K562 (cell line): ENCODE measurements around the gene WFDC6. TPM values are rescaled to one million over a fixed set of nuclear protein-coding genes. Genes with fewer than 3 reads are reported as not detected.

ENCODE experiments used
- ATAC-seq: fragments of 200-7000 bp; cut with Tn5 transposase; 3 replicates; pipeline ENCODE4 v1.9.1; 2020; ENCODE audit warnings: moderate library complexity
- BruUV-seq: library from RNA; stranded (reverse); fragments of 400-500 nt; replicated peaks from 2 replicates; lab custom pipeline; 2021; lab: Mats Ljungman, UMichigan
- CTCF ChIA-PET: fragments of 300-600 bp; formaldehyde crosslinking; extraction: SDS; loops from one replicate; lab custom pipeline; 2021; ENCODE audit warnings: low intra/inter-chr PET ratio; lab: Yijun Ruan, JAX
- POLR2A ChIA-PET: fragments of 300-600, 350-650 bp; sonication (Branson Sonifier 250); formaldehyde crosslinking; extraction: SDS; loops from one replicate; lab custom pipeline; 2021; ENCODE audit warnings: antibody characterized with exemption, inconsistent platforms; lab: Yijun Ruan, JAX
- DNase-seq, 4 experiments: peaks; one replicate each; pipeline versions ENCODE4 v3.0.0 to v3.0.0-alpha.2; 2011 to 2018; ENCODE audit warnings: low spot score in 3 of 4, mixed read lengths in 3 of 4; ENCODE audit errors: extremely low read depth in 1 of 4
- FAIRE-seq: peaks from 2 replicates; lab custom pipeline; 2011; peaks lifted over from hg19 to GRCh38; lab: Jason Lieb, UNC
- H2AFZ ChIP-seq: 2 replicates; pipeline ENCODE4 v1.6.0; 2011; ENCODE audit warnings: low read depth, low read length, control low read depth, inconsistent platforms
- H3K27ac ChIP-seq: fragments of 200-600 bp; 3 replicates; pipeline ENCODE4 v1.8.0; 2011; ENCODE audit warnings: low read depth, mild to moderate bottlenecking, control low read depth, inconsistent platforms, low read length, moderate library complexity, mixed read lengths; ENCODE audit errors: extremely low read depth
- H3K27me3 ChIP-seq, 2 experiments: fragments of 300-600 bp in 1 of 2; 2 replicates in 1 of 2; 3 replicates in 1 of 2; pipeline versions ENCODE4 v1.6.0 to v1.8.0; 2011; ENCODE audit warnings: inconsistent platforms in 2 of 2, low read length in 2 of 2, mild to moderate bottlenecking in 1 of 2, mixed read lengths in 1 of 2, moderate library complexity in 1 of 2; ENCODE audit not compliant: control insufficient read depth in 2 of 2, insufficient read depth in 2 of 2
- H3K36me3 ChIP-seq: fragments of 300-600 bp; 3 replicates; pipeline ENCODE4 v1.8.0; 2011; ENCODE audit warnings: mild to moderate bottlenecking, low read length, inconsistent platforms; ENCODE audit not compliant: control insufficient read depth, insufficient read depth
- H3K4me1 ChIP-seq, 2 experiments: fragments of 200-600 bp in 1 of 2; replicated peaks in 1 of 2; 2 replicates in 1 of 2; 3 replicates in 1 of 2; pipeline versions ENCODE4 v1.5.1 to v1.8.0; 2011; ENCODE audit warnings: inconsistent platforms in 2 of 2, low read length in 2 of 2, mild to moderate bottlenecking in 1 of 2, mixed read lengths in 1 of 2, moderate library complexity in 1 of 2; ENCODE audit not compliant: control insufficient read depth in 2 of 2, insufficient read depth in 2 of 2
- H3K4me2 ChIP-seq: 2 replicates; pipeline ENCODE4 v1.6.1; 2011; ENCODE audit warnings: low read length, control low read depth, inconsistent platforms, mixed read lengths; ENCODE audit not compliant: insufficient read depth
- H3K4me3 ChIP-seq: fragments of 200-600 bp; sonication (generic), shearing (Covaris generic); 2 replicates; pipeline ENCODE4 v1.5.1; 2016; ENCODE audit warnings: control low read depth, inconsistent platforms
- H3K79me2 ChIP-seq: fragments of 200-600 bp; 3 replicates; pipeline ENCODE4 v1.8.0; 2011; ENCODE audit warnings: low read length, inconsistent platforms; ENCODE audit not compliant: control insufficient read depth, insufficient read depth
- H3K9ac ChIP-seq, 2 experiments: 2 replicates each; pipeline versions ENCODE4 v1.6.0 to v1.6.1; 2011; ENCODE audit warnings: low read depth in 2 of 2, low read length in 2 of 2, control low read depth in 1 of 2, inconsistent platforms in 1 of 2, mild to moderate bottlenecking in 1 of 2, mixed read lengths in 1 of 2; ENCODE audit not compliant: insufficient read depth in 1 of 2
- H3K9me1 ChIP-seq: one replicate; pipeline ENCODE4 v1.6.0; 2011; ENCODE audit warnings: inconsistent platforms, mild to moderate bottlenecking, low read length, moderate library complexity; ENCODE audit not compliant: control insufficient read depth, insufficient read depth
- H3K9me3 ChIP-seq: replicated peaks from 2 replicates; pipeline ENCODE4 v1.5.1; 2011; ENCODE audit warnings: low read depth, low read length, inconsistent platforms; ENCODE audit not compliant: control insufficient read depth, insufficient read depth
- H4K20me1 ChIP-seq: replicated peaks from 2 replicates; pipeline ENCODE4 v1.6.1; 2011; ENCODE audit warnings: low read length, inconsistent platforms, mixed read lengths; ENCODE audit not compliant: control insufficient read depth, insufficient read depth
- EP400 ChIP-seq: fragments of 450-650 bp; IDR thresholded peaks from 2 replicates; pipeline ENCODE4 v1.6.1; 2017; ENCODE audit warnings: antibody characterized with exemption, mild to moderate bottlenecking, moderate library complexity
- GTF2F1 ChIP-seq: IDR thresholded peaks from 2 replicates; pipeline ENCODE4 v1.6.1; 2011; ENCODE audit warnings: low read depth, low read length, improper control_type of control experiment
- MEF2A ChIP-seq: IDR thresholded peaks from 2 replicates; pipeline ENCODE4 v1.6.1; 2011; ENCODE audit warnings: low read depth, mild to moderate bottlenecking, low read length, moderate library complexity; ENCODE audit not compliant: control insufficient read depth
- NR2F6 ChIP-seq: fragments of 450-650 bp; formaldehyde crosslinking; IDR thresholded peaks from 2 replicates; pipeline ENCODE4 v1.4.0; 2020; ENCODE audit warnings: mild to moderate bottlenecking
- RBM22 ChIP-seq: fragments of 200-400 bp; formaldehyde crosslinking; IDR thresholded peaks from 2 replicates; pipeline ENCODE4 v1.6.1; 2018; ENCODE audit warnings: low read length, low read depth; ENCODE audit not compliant: poor library complexity, severe bottlenecking
- SOX6 ChIP-seq: fragments of 450-650 bp; IDR thresholded peaks from 2 replicates; pipeline ENCODE4 v1.6.1; 2014; ENCODE audit warnings: mild to moderate bottlenecking
- SRSF7 ChIP-seq: fragments of 200-400 bp; formaldehyde crosslinking; optimal IDR thresholded peaks from 2 replicates; pipeline ENCODE3; 2017; ENCODE audit warnings: mild to moderate bottlenecking, low read depth, low read length
- ZNF41 ChIP-seq: fragments of 250-450 bp; sonication (Bioruptor Pico); conservative IDR thresholded peaks from 2 replicates; pipeline ENCODE4 v1.4.0; 2020; ENCODE audit warnings: mild to moderate bottlenecking
- WGBS: fragments of 100-300 bp; shearing (Covaris generic); methylation state at CpG from one replicate; pipeline ENCODE4 v1.1.6; 2016; ENCODE audit warnings: low coverage, mixed read lengths; ENCODE audit not compliant: insufficient coverage; ENCODE audit errors: missing lambda C conversion rate; 5-methylcytosine and 5-hydroxymethylcytosine counted together
- in situ Hi-C: fragments of 300-500 bp; cut with MboI; formaldehyde crosslinking; loops from 4 replicates; pipeline ENCODE4 v1.15.0; 2018; ENCODE audit warnings: inconsistent platforms, mixed read lengths
- intact Hi-C: fragments of 100-400 bp; cut with micrococcal nuclease; formaldehyde crosslinking; loops from 2 replicates; pipeline ENCODE4 v1.14.2; 2022
- polyA plus RNA-seq, 8 experiments: library from polyadenylated mRNA; depleted of rRNA in 4 of 8; stranded (reverse) in 5 of 8; unstranded in 3 of 8; fragments of >200 nt; fragmentation: Nextera tagmentation in 2 of 8; fragmentation: Illumina TruSeq in 1 of 8; extraction: Ambion mirVana in 2 of 8; extraction: Trizol in 1 of 8; gene quantifications; 2 replicates each; pipeline versions ENCODE4 v1.2.1 to v1.2.3, GENCODE V29; 2011 to 2014; ENCODE audit warnings: inconsistent platforms in 1 of 8, missing spikeins in 1 of 8
- total RNA-seq, 7 experiments: library from RNA; depleted of rRNA in 6 of 7; stranded (reverse); fragments of >200 nt in 6 of 7; fragmentation: Illumina TruSeq in 2 of 7; extraction: Trizol in 2 of 7; gene quantifications; 2 replicates each; pipeline versions ENCODE4 v1.2.1 to v1.2.3, GENCODE V29; 2011 to 2021; ENCODE audit warnings: low replicate concordance in 1 of 7
- TF ChIP-seq, protein P1 (sequence below), 2 experiments: fragments of 450-650 bp in 1 of 2; sonication (generic) in 1 of 2; formaldehyde crosslinking; conservative IDR thresholded peaks; 2 replicates each; pipeline versions ENCODE4 v1.4.0 to v1.8.1; 2020 to 2022; ENCODE audit warnings: mild to moderate bottlenecking in 1 of 2, missing genetic modification reagents in 1 of 2
- TF ChIP-seq, protein P2 (sequence below): sonication (generic); formaldehyde crosslinking; IDR thresholded peaks from 2 replicates; pipeline ENCODE4 v1.8.1; 2023; ENCODE audit warnings: mild to moderate bottlenecking, missing genetic modification reagents
- TF ChIP-seq, protein P3 (sequence below): sonication (generic); IDR thresholded peaks from 2 replicates; pipeline ENCODE4 v1.6.1; 2016

The WFDC6 gene
- total and polyA plus RNA-seq, 9 of the 15 experiments (the other 6 are each of a cell fraction or from before 2014, with no cell fraction given) = not detected

- H2AFZ ChIP-seq = no peak overlapping the region
- intact Hi-C loops = no loop called here
- in situ Hi-C loops = no loop called here
- H3K27ac ChIP-seq = no peak overlapping the region
- H3K9me3 ChIP-seq = no peaks in the 10 kb centered on the region
- ChIA-PET POLR2A (no interaction called here), CTCF (no interaction called here)
- no TSS peak for BruUV-seq
- H3K79me2 ChIP-seq = no peaks in the 10 kb centered on the region
- ATAC-seq = no peak
- peaks cover 12 to 32% of the 10 kb centered on the region in 2 experiments; a peak in 4 of 5 replicates for H3K27me3 ChIP-seq
- H3K9me1 ChIP-seq = no peaks in the 10 kb centered on the region
- no peaks in the 10 kb centered on the region for H3K36me3 ChIP-seq
- H3K4me2 ChIP-seq = no peak overlapping the region
- H3K4me3 ChIP-seq = no peak overlapping the region
- no peak overlapping the region for H3K9ac ChIP-seq
- TF ChIP-seq MEF2A (no peak), NR2F6 (CRISPR knock-in tag) (no peak)
- TF ChIP-seq, protein P1, sequence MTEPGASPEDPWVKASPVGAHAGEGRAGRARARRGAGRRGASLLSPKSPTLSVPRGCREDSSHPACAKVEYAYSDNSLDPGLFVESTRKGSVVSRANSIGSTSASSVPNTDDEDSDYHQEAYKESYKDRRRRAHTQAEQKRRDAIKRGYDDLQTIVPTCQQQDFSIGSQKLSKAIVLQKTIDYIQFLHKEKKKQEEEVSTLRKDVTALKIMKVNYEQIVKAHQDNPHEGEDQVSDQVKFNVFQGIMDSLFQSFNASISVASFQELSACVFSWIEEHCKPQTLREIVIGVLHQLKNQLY (CRISPR knock-in tag; conservative IDR thresholded peaks at IDR 0.05) = no peak
- H3K4me1 ChIP-seq = no peaks in the 10 kb centered on the region
- H4K20me1 ChIP-seq = no peaks in the 10 kb centered on the region; the same call in 1 of the 2 replicates
- 3% methylated on average over 3 of the region's 3 CpGs for WGBS
- FAIRE-seq = no peak
- no peak for DNase-seq
Measured at GRCh38 chr20:45496166-45496565, 43.1 kb downstream of the WFDC6 start.

- CTCF ChIA-PET = no interaction called here
- WGBS = 0% methylated on average over 1 of the region's 1 CpG
- ATAC-seq (no peak), FAIRE-seq (no peak), DNase-seq (no peak)
- Histone ChIP-seq H4K20me1 (no peaks in the 10 kb centered on the region; the same call in 1 of the 2 replicates), H3K4me2 (no peak overlapping the region), H3K27ac (no peak overlapping the region), H3K9me3 (no peaks in the 10 kb centered on the region), H3K9me1 (no peaks in the 10 kb centered on the region), H2AFZ (no peak overlapping the region), H3K9ac (no peak overlapping the region), H3K79me2 (no peaks in the 10 kb centered on the region), H3K27me3 (peaks cover 10 to 32% of the 10 kb centered on the region in 2 experiments; a peak in 4 of 5 replicates), H3K4me1 (no peaks in the 10 kb centered on the region), H3K36me3 (no peaks in the 10 kb centered on the region), H3K4me3 (no peak overlapping the region)
- in situ Hi-C loops (no loop called here), intact Hi-C loops (no loop called here)
- BruUV-seq = no TSS peak
- POLR2A ChIA-PET = interaction anchor here (0.7 kb wide), 1 partner anchor 1206 kb away, joined by 3 read pairs; no protein-coding TSS in a partner anchor
- no peak for TF ChIP-seq SRSF7
- TF ChIP-seq EP400 = no peak
- TF ChIP-seq, protein P2, sequence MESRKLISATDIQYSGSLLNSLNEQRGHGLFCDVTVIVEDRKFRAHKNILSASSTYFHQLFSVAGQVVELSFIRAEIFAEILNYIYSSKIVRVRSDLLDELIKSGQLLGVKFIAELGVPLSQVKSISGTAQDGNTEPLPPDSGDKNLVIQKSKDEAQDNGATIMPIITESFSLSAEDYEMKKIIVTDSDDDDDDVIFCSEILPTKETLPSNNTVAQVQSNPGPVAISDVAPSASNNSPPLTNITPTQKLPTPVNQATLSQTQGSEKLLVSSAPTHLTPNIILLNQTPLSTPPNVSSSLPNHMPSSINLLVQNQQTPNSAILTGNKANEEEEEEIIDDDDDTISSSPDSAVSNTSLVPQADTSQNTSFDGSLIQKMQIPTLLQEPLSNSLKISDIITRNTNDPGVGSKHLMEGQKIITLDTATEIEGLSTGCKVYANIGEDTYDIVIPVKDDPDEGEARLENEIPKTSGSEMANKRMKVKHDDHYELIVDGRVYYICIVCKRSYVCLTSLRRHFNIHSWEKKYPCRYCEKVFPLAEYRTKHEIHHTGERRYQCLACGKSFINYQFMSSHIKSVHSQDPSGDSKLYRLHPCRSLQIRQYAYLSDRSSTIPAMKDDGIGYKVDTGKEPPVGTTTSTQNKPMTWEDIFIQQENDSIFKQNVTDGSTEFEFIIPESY (CRISPR knock-in tag) = no peak
- TF ChIP-seq, protein P3, sequence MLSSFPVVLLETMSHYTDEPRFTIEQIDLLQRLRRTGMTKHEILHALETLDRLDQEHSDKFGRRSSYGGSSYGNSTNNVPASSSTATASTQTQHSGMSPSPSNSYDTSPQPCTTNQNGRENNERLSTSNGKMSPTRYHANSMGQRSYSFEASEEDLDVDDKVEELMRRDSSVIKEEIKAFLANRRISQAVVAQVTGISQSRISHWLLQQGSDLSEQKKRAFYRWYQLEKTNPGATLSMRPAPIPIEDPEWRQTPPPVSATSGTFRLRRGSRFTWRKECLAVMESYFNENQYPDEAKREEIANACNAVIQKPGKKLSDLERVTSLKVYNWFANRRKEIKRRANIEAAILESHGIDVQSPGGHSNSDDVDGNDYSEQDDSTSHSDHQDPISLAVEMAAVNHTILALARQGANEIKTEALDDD = no peak
- TF ChIP-seq GTF2F1 = no peak
- TF ChIP-seq ZNF41 = no peak
- TF ChIP-seq RBM22 = no peak
- TF ChIP-seq SOX6 = no peak
Measured at GRCh38 chr20:45495501-45495941, 43.8 kb downstream of the WFDC6 start.
